ENCODE measurements around the gene PUM2. TPM values are rescaled to one million over a fixed set of nuclear protein-coding genes. Genes with fewer than 3 reads are reported as not detected.
"Not testable (repeated sequence)": the region's sequence is repeated elsewhere in the genome, so short reads cannot be mapped to it uniquely, and the experiment has no call there.

Gene PUM2
- polyA plus RNA-seq, 1 experiment, result 39.7 TPM

GRCh38 chr2:20369366-20369765 lies 18.7 kb upstream of the PUM2 start:
- H3K36me3 ChIP-seq (ENCODE audit: control insufficient read depth, insufficient read depth, low read length), result no peaks in the 10 kb centered on the region
- no peak overlapping the region for H3K4me3 ChIP-seq (ENCODE audit: low read depth, low read length)
- ChIA-PET POLR2A (no interaction called here), CTCF (interaction anchor here (0.6 to 1.4 kb wide), 3 partner anchors 9 to 42 kb away, joined by 3 to 8 read pairs (median 6); no protein-coding TSS in a partner anchor)
- no peak for DNase-seq (ENCODE audit: low read depth)
- H3K27me3 ChIP-seq (ENCODE audit: control insufficient read depth, insufficient read depth, low read length), result peaks cover 3% of the 10 kb centered on the region; the same call in 1 of the 2 replicates
- no peak for TF ChIP-seq CTCF (IDR thresholded peaks at IDR 0.05; ENCODE audit: insufficient read depth, low read depth, low read length)

GRCh38 chr2:20368706-20369105 lies 18.1 kb upstream of the PUM2 start:
- ChIA-PET CTCF (interaction anchor here (0.6 to 3.8 kb wide), 5 partner anchors 9 to 282 kb away, joined by 3 to 26 read pairs (median 6); partner anchors contain the start of gene HS1BP3), POLR2A (no interaction called here)
- no peak overlapping the region for H3K4me3 ChIP-seq (ENCODE audit: low read depth, low read length)
- no peaks in the 10 kb centered on the region for H3K36me3 ChIP-seq (ENCODE audit: control insufficient read depth, insufficient read depth, low read length)
- no peak for DNase-seq (ENCODE audit: low read depth)
- TF ChIP-seq CTCF (IDR thresholded peaks at IDR 0.05; ENCODE audit: insufficient read depth, low read depth, low read length), result no peak
- H3K27me3 ChIP-seq (ENCODE audit: control insufficient read depth, insufficient read depth, low read length), result peaks cover 3% of the 10 kb centered on the region; the same call in 1 of the 2 replicates

GRCh38 chr2:20367929-20368328 lies 17.3 kb upstream of the PUM2 start:
- H3K36me3 ChIP-seq (ENCODE audit: control insufficient read depth, insufficient read depth, low read length); H3K27me3 ChIP-seq (ENCODE audit: control insufficient read depth, insufficient read depth, low read length); H3K4me3 ChIP-seq (ENCODE audit: low read depth, low read length); DNase-seq (ENCODE audit: low read depth); POLR2A ChIA-PET: not testable (repeated sequence)
- CTCF ChIA-PET, result interaction anchor here (1.7 to 3.8 kb wide), 2 partner anchors 10 to 283 kb away, joined by 4 to 26 read pairs; partner anchors contain the start of gene HS1BP3

GRCh38 chr2:20366672-20367116 lies 16.1 kb upstream of the PUM2 start:
- H3K36me3 ChIP-seq (ENCODE audit: control insufficient read depth, insufficient read depth, low read length), result no peaks in the 10 kb centered on the region
- no peak for TF ChIP-seq CTCF (IDR thresholded peaks at IDR 0.05; ENCODE audit: insufficient read depth, low read depth, low read length)
- CTCF ChIA-PET, result interaction anchor here (1.3 to 3.8 kb wide), 2 partner anchors 11 to 273 kb away, joined by 3 to 26 read pairs; no protein-coding TSS in a partner anchor
- H3K27me3 ChIP-seq (ENCODE audit: control insufficient read depth, insufficient read depth, low read length), result peaks cover 3% of the 10 kb centered on the region; the same call in 1 of the 2 replicates
- POLR2A ChIA-PET, result interaction anchor here (0.6 kb wide), 1 partner anchor 25 kb away, joined by 9 read pairs; no protein-coding TSS in a partner anchor
- no peak for DNase-seq (ENCODE audit: low read depth)
- no peak overlapping the region for H3K4me3 ChIP-seq (ENCODE audit: low read depth, low read length)

GRCh38 chr2:20365249-20365817 lies 14.7 kb upstream of the PUM2 start:
- ChIA-PET POLR2A (no interaction called here), CTCF (interaction anchor here (0.6 to 3.8 kb wide), 2 partner anchors 13 to 17 kb away, joined by 5 to 26 read pairs; no protein-coding TSS in a partner anchor)
- DNase-seq (ENCODE audit: low read depth), result no peak
- no peak for TF ChIP-seq CTCF (IDR thresholded peaks at IDR 0.05; ENCODE audit: insufficient read depth, low read depth, low read length)
- no peak overlapping the region for H3K4me3 ChIP-seq (ENCODE audit: low read depth, low read length)
- H3K27me3 ChIP-seq (ENCODE audit: control insufficient read depth, insufficient read depth, low read length), result peaks cover 3% of the 10 kb centered on the region; the same call in 1 of the 2 replicates
- no peaks in the 10 kb centered on the region for H3K36me3 ChIP-seq (ENCODE audit: control insufficient read depth, insufficient read depth, low read length)
